Measurements from ENCODE around the gene ODAD4.

ODAD4 gene

GRCh38 chr17:41989702-41990419, 59.4 kb downstream of the ODAD4 start:
- H3K4me3 ChIP-seq: no peak overlapping the region
- TF ChIP-seq, protein P1, sequence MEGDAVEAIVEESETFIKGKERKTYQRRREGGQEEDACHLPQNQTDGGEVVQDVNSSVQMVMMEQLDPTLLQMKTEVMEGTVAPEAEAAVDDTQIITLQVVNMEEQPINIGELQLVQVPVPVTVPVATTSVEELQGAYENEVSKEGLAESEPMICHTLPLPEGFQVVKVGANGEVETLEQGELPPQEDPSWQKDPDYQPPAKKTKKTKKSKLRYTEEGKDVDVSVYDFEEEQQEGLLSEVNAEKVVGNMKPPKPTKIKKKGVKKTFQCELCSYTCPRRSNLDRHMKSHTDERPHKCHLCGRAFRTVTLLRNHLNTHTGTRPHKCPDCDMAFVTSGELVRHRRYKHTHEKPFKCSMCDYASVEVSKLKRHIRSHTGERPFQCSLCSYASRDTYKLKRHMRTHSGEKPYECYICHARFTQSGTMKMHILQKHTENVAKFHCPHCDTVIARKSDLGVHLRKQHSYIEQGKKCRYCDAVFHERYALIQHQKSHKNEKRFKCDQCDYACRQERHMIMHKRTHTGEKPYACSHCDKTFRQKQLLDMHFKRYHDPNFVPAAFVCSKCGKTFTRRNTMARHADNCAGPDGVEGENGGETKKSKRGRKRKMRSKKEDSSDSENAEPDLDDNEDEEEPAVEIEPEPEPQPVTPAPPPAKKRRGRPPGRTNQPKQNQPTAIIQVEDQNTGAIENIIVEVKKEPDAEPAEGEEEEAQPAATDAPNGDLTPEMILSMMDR (IDR thresholded peaks at IDR 0.05): no peak
- no peak overlapping the region for H3K27ac ChIP-seq
- DNase-seq (ENCODE audit: low spot score): no peak

DNA sequence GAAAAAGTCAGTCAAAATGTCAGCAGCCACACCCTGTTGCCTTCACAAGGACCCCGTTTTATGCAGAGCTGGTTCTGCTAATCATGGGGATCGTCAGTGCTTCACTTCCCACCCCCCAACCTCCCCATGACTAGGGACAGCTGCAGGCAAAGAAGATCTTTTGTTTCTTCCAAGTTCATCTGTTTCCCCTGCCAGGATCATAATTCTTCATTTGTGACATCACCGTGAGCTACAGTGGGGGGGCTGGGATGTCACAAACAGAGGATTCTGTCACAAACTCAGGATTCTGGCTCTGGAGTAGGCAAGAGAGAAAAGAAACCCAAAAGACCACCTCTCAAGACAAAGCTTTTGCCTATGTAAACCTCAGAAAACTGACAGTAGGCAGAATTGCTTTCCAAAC, 62.2 kb downstream of the ODAD4 start:
- TF ChIP-seq, protein P1 (IDR thresholded peaks at IDR 0.05): no peak
- Histone ChIP-seq H3K27ac (peak overlapping the region in 1 of 2 donors; percentile 22), H3K4me3 (no peak overlapping the region)
- DNase-seq (ENCODE audit: low spot score): no peak

DNA sequence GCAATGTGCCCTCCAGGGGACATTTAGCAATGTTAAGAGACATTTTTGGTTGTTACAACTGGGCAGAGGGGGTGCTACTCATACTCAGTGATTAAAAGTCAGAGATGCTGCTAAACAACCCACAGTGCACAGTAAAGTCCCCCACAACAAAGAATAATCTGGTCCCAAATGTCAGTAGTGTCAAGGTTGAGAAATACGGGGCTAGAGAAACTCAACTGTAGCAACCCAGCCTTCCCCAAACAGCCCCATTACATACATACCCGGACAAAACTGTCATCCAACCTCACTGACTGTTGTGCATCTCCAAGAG, 66.4 kb downstream of the ODAD4 start:
- Histone ChIP-seq H3K4me3 (no peak overlapping the region), H3K27ac (no peak overlapping the region)
- DNase-seq (ENCODE audit: low spot score): no peak
- TF ChIP-seq, protein P1 (IDR thresholded peaks at IDR 0.05): no peak

DNA sequence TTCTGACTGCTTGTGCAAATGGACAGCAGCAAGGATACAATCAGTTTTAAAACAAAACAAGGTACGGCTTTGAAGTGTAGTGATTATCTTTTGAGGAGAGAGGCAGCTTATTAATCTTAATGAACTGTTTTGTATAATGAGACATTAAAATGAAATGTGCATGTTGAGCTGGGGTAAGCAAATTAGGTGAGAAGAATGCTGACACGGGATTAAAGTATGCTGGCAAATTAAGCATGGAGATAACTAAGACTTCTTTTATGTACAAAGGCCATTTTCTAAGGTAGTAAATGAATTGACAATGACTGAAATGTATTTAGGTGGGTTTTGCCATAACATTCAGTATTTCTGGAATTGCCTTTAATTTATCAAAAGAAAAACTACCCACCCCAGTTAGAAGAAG, 68.1 kb downstream of the ODAD4 start:
- H3K4me3 ChIP-seq: no peak overlapping the region
- DNase-seq (ENCODE audit: low spot score): no peak
- TF ChIP-seq, protein P1 (IDR thresholded peaks at IDR 0.05): no peak
- no peak overlapping the region for H3K27ac ChIP-seq

- no peak overlapping the region for H3K27ac ChIP-seq
- no peak overlapping the region for H3K4me3 ChIP-seq
- TF ChIP-seq, protein P1 (IDR thresholded peaks at IDR 0.05): no peak
- DNase-seq (ENCODE audit: low spot score): no peak
Observed at GRCh38 chr17:42000413-42001133, 70.2 kb downstream of the ODAD4 start.

DNA sequence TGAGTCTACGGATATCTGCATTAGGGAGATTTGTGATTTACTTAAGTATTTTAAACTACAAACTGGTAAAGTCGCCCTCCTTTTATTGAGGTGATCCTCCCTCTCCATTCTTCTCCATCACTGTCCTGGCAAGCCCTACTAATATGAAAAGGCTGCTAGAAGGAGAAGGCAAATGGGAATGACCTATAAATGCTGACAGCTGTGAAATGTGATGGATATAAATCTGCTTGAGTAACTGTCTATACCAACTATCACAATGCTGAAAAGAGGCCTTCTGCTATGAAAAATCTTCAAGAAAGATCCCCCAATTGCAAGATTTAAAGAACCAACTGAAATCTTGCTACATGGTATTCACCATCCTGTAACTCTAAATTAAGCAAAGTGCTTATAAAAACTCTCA, 71.3 kb downstream of the ODAD4 start:
- H3K4me3 ChIP-seq: no peak overlapping the region
- no peak overlapping the region for H3K27ac ChIP-seq
- no peak for DNase-seq (ENCODE audit: low spot score)
- TF ChIP-seq, protein P1 (IDR thresholded peaks at IDR 0.05): no peak
